ENCODE results near the gene SH3GLB1.

Gene SH3GLB1

GRCh38 chr1:86774305-86775295 is 70.2 kb downstream of the SH3GLB1 start:
- peak; percentile 88 for DNase-seq

GRCh38 chr1:86775395-86775794 is 71.0 kb downstream of the SH3GLB1 start:
- DNase-seq: no peak

DNA sequence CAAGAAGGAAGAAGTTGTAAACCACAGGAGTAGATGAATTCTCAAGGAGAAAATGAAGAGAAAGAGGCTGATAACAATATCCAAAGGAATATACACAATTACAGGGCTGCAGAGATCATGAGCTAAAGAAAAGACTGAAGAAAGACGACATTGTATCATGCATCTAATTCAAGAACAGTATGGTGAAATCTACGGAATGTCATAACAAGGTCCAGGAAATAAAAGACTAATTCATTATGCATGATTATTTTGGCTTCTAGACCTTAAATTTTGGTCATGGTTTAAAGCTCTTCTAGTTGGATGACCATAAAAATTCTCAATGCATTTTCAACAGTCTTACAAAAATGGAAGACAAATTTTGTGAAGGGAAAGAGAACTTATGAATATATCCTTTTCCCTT is 71.7 kb downstream of the SH3GLB1 start:
- DNase-seq: no peak

GRCh38 chr1:86778569-86779239 is 74.3 kb downstream of the SH3GLB1 start:
- no peak for DNase-seq

DNA sequence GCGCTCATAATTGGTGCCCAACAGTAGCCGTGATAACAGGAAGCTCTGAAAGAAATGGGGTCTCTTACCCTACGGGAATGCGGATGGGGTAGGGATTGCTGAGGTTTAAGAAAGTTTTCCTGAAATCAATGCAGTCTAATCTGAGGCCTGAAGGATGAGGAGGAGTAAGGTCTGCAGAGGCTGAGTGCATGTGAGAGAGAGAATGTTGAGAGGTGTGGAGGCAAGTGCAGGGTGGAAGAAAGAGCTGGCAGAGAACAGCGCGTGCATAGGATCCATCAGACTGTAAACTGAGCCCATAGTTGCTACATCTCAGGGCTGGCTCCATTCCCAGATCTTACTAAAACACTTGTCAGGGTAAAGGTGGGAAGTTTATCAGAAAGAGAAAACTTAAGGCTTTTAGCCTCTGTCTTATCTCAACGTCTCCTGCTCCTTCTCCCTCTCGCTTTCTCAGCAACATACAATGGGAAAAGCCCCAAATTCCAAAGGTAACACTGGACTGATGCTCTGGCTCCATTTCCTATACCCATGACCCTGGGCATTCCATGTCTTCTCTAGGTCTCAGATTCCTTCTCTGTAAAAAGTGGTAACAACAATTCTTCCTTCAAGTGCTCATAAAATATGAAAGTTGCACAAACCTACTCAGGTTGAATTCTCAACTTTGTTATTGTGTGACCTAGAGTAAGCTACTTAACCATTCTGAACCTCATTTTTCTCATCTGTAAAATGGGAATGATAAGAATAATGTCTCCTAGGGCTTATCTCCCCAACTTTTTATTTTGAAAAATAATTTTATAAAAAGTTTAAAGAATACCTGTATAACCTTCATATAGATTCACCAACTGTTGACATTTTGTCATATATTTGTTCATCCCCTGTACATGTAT is 75.2 kb downstream of the SH3GLB1 start:
- no peak for DNase-seq

- no peak for DNase-seq
Measured at GRCh38 chr1:86782482-86782881, 78.1 kb downstream of the SH3GLB1 start.

DNA sequence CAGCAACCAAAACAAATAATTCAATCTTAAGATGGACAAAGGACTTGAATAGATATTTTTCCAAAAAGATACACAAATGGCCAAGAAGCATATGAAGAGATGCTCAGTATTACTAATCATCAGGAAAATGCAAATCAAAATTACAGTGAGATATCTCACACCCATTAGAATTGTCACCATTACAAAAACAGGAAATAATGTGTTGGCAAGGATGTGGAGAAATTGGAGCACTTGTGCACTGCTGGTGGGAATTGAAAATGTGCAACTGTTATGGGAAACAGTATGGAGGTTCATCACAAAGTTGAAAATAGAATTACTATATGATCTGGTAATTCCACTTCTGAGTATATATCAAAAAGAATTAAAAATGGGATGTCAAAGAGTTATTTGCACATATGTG is 83.2 kb downstream of the SH3GLB1 start:
- no peak for DNase-seq

GRCh38 chr1:86788300-86789206 is 84.2 kb downstream of the SH3GLB1 start:
- DNase-seq: no peak

DNA sequence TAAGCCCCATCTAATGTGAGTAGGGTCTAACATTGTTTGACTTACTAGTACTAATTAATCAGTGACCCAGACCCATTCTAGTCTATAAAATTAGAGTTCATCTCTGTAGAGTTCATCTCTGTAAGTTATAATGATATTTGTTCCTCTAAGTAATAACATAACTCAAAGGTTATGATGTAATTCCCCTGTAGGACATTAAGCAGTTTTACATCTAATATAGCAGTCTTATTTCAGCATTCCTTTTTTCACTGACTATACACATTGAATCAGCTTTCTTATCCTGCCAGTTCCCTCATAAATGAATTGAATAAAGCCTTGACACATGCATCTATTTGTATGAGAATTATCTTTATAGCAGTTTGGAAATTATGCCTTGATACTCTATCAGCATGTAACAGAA is 90.9 kb downstream of the SH3GLB1 start:
- DNase-seq: no peak

Measured in activated CD4-positive, alpha-beta T cell treated with anti-CD3 and anti-CD28 coated beads, Interleukin-10, Interleukin-2, amounts not matched to agents 100 ng/mL and 50 ng/mL, durations not matched to agents 16 hours and 8 hours (primary cell).